Heart right ventricle (tissue), 16 donors: ENCODE measurements around the gene TMC8. TPM values are rescaled to one million over a fixed set of nuclear protein-coding genes. Genes with fewer than 3 reads are reported as not detected.

ENCODE experiments used
- ATAC-seq, 8 donors: fragments of 200-7000 bp; cut with Tn5 transposase; one replicate each; pipeline ENCODE4 v1.9.1; 2020; ENCODE audit warnings: mild to moderate bottlenecking in 8 of 8, moderate library complexity in 8 of 8, moderate number of reproducible peaks in 1 of 8
- DNase-seq, 2 donors: peaks; one replicate each; pipeline ENCODE4 v3.0.0-alpha.2; 2020
- H3K27ac ChIP-seq, 10 donors: fragments of 200-600 bp; sonication (generic) in 2 of 10; one replicate each; pipeline versions ENCODE4 v1.5.0 to v1.8.0; 2020 to 2022; ENCODE audit warnings: mild to moderate bottlenecking in 3 of 10
- H3K27me3 ChIP-seq, 7 donors: fragments of 200-600 bp; one replicate each; pipeline ENCODE4 v1.8.0; 2021 to 2022; ENCODE audit warnings: mild to moderate bottlenecking in 2 of 7
- H3K36me3 ChIP-seq, 9 donors: fragments of 200-600 bp; sonication (generic) in 1 of 9; one replicate each; pipeline versions ENCODE4 v1.5.0 to v1.8.0; 2020 to 2022; ENCODE audit warnings: mild to moderate bottlenecking in 2 of 9
- H3K4me1 ChIP-seq, 9 donors: fragments of 200-600 bp; sonication (generic) in 1 of 9; one replicate each; pipeline versions ENCODE4 v1.5.0 to v1.8.0; 2020 to 2022; ENCODE audit warnings: mild to moderate bottlenecking in 4 of 9
- H3K4me3 ChIP-seq, 10 donors: fragments of 200-600 bp; sonication (generic) in 2 of 10; one replicate each; pipeline versions ENCODE4 v1.5.0 to v1.8.0; 2020 to 2022; ENCODE audit warnings: mild to moderate bottlenecking in 7 of 10, moderate library complexity in 2 of 10
- H3K9me3 ChIP-seq, 11 donors: fragments of 200-600 bp in 10 of 11; sonication (generic) in 2 of 11; one replicate each; pipeline versions ENCODE4 v1.5.0 to v1.8.0; 2013 to 2022; ENCODE audit warnings: mild to moderate bottlenecking in 2 of 11, control low read depth in 1 of 11, moderate library complexity in 1 of 11
- WGBS, 2 donors: extraction: QIAGEN DNeasy Blood & Tissue Kit; methylation state at CpG; one replicate each; pipeline ENCODE4 v1.1.7; 2013; ENCODE audit warnings: inconsistent platforms in 1 of 2; 5-methylcytosine and 5-hydroxymethylcytosine counted together
- intact Hi-C, 10 donors: fragments of 100-400 bp; cut with DNase I; formaldehyde crosslinking; loops; one replicate each; pipeline versions ENCODE4 v1.11.1 to v1.14.2; 2022
- polyA plus RNA-seq, 2 donors: library from polyadenylated mRNA; stranded (reverse); fragments of 200-250 nt; gene quantifications; one replicate each; pipeline ENCODE4 v1.2.3, GENCODE V29; 2013
- total RNA-seq, 10 donors: library from RNA; stranded (reverse); fragmentation: NEBNext Ultra II Directional in 3 of 10; extraction: Animal tissue kit (Norgen Biotek cat#: 25700) in 3 of 10; gene quantifications; one replicate each; pipeline versions ENCODE4 v1.2.1 to v1.2.4, GENCODE V29; 2021 to 2023
- TF ChIP-seq, protein P1 (sequence below), 9 donors: fragments of 200-600 bp; sonication (generic) in 2 of 9; IDR thresholded peaks; one replicate each; pipeline versions ENCODE4 v1.5.0 to v1.8.0; 2021 to 2022; ENCODE audit warnings: antibody characterized with exemption in 9 of 9, mild to moderate bottlenecking in 5 of 9, moderate library complexity in 1 of 9
- donor health status: Arrhythmogenic right ventricular cardiomyopathy.
- donor health status: ischemic (EF 13 %, LVEDD 7.1; RV severe dilation, severe dysfunction).
- donor health status: healthy with polysubstance abuse.
- donor health status: DM: no; HTN: yes; CAD: no.
- donor health status: DM: no; HTN: no; CAD: no.
- donor health status: ischemic (EF 25% LVEDD 6.9; RV normal size, moderate dysfunction).
- donor health status: ischemic (EF 25% LVEDD 5.7; RV mildly dilated, moderate dysfunction).
- donor health status: healthy.
- donor health status: DM: yes; HTN: yes; CAD: no.
- donor health status: Ischemic cardiomyopathy.
- donor health status: ischemic (EF 35%, LVEDD 5.7; RV mildly dilated, moderate dysfunction).
- donor health status: nonischemic (EF 11% LVEDD 7.7; RV severe dilation, severe dysfunction).
- donor health status: DM: yes; HTN: yes; CAD: no.
- donor health status: PGD.
- donor health status: ischemic (EF 29% LVEDD 5.4; RV normal size, mild dysfunction).
- donor health status: nonischemic (EF 23%, LVEDD 6.1; RV moderate dilation, normal function).

TMC8 gene
- total and polyA plus RNA-seq, 12 donors = 0.85 to 11.2 (median 2.1) TPM

DNA sequence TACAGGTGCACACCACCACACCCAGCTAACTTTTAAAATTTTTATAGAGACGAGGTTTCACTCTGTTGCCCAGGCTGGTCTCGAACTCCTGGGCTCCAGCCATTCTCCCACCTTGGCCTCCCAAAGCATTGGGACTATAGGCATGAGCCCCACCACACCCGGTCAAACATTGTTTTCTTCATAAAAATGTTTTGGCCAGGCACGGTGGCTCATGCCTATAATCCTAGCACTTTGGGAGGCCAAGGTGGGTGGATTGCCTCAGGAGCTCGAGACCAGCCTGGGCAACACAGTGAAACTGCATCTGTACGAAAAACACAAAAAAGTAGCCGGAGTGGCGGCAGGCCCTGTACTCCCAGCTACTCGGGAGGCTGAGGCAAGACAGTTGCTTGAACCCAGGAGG, 14.2 kb upstream of the TMC8 start:
- intact Hi-C loops = loop anchor here in 1 of 10 donors (10.0 kb wide), 1 partner anchor 128 kb away; no protein-coding TSS in a partner anchor
- TF ChIP-seq, protein P1, sequence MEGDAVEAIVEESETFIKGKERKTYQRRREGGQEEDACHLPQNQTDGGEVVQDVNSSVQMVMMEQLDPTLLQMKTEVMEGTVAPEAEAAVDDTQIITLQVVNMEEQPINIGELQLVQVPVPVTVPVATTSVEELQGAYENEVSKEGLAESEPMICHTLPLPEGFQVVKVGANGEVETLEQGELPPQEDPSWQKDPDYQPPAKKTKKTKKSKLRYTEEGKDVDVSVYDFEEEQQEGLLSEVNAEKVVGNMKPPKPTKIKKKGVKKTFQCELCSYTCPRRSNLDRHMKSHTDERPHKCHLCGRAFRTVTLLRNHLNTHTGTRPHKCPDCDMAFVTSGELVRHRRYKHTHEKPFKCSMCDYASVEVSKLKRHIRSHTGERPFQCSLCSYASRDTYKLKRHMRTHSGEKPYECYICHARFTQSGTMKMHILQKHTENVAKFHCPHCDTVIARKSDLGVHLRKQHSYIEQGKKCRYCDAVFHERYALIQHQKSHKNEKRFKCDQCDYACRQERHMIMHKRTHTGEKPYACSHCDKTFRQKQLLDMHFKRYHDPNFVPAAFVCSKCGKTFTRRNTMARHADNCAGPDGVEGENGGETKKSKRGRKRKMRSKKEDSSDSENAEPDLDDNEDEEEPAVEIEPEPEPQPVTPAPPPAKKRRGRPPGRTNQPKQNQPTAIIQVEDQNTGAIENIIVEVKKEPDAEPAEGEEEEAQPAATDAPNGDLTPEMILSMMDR (IDR thresholded peaks at IDR 0.05) = no peak
- Histone ChIP-seq H3K36me3 (peaks cover 0 to 95% (median 9%) of the 10 kb centered on the region in 9 donors), H3K27me3 (no peaks in the 10 kb centered on the region), H3K27ac (no peak overlapping the region), H3K9me3 (no peaks in the 10 kb centered on the region), H3K4me1 (peaks cover 17 to 48% (median 30%) of the 10 kb centered on the region in 9 donors), H3K4me3 (no peak overlapping the region)
- DNase-seq (no peak), ATAC-seq (no peak)
- WGBS, 2 donors = 96 to 97% methylated on average over 9 of the region's 9 CpGs

DNA sequence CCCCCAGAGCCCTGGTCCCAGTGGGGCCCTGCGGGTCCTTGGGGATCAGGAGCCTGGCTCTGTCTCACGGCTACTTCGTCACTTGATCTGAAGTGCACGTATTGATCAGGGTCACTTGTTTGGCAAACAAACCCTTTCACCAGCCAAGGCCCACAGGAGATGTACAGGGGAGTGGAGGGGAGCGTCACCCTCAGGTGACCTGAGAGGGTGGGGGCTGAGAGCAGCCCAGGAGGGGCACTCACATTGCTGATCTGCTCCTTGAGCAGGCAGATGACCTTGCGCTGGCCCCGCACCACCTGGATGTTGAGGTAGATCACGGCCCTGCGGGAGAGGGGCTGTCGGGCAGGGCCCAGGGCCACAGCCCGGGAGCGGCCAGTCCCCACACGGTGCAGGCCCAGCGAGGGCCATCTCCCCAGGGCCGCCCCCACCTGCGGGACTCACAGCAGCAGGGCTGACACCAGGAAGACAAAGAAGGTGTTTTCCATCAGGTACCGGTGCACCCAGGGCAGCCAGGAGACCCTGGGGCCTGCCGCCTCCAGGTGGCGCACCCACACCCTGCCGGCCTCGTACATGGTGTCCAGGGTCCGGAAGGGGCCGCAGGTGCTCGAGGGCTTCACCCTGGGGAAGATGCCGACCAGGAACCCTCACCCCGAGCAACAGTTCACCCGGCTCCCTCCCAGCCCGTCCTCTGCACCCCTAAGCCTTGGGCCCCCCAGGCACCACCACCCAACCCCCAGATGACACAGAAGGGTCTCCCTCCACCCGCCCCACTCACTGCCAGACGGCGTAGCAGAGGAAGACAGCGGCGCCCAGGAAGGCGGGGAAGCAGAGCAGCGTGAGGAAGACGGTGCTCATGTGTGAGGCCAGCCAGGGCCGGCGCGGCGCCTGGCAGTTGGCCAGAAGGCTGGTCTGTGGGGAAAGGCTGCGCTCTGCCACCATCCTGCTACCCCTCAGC, 13.3 kb upstream of the TMC8 start:
- H3K9me3 ChIP-seq = no peaks in the 10 kb centered on the region
- no peak overlapping the region for H3K4me3 ChIP-seq
- 68 to 71% methylated on average over 41 of the region's 41 CpGs for WGBS, 2 donors
- no peak overlapping the region for H3K27ac ChIP-seq
- peaks cover 0 to 95% (median 15%) of the 10 kb centered on the region in 9 donors for H3K36me3 ChIP-seq
- intact Hi-C loops = loop anchor here in 1 of 10 donors (10.0 kb wide), 1 partner anchor 127 kb away; no protein-coding TSS in a partner anchor
- DNase-seq (no peak), ATAC-seq (peak in 4 of 8 donors; percentile 9 to 23 (median 14))
- no peaks in the 10 kb centered on the region for H3K27me3 ChIP-seq
- TF ChIP-seq, protein P1 (IDR thresholded peaks at IDR 0.05) = peak in 8 of 9 donors; percentile 18 to 41 (median 33)
- peaks cover 16 to 51% (median 26%) of the 10 kb centered on the region in 9 donors for H3K4me1 ChIP-seq

DNA sequence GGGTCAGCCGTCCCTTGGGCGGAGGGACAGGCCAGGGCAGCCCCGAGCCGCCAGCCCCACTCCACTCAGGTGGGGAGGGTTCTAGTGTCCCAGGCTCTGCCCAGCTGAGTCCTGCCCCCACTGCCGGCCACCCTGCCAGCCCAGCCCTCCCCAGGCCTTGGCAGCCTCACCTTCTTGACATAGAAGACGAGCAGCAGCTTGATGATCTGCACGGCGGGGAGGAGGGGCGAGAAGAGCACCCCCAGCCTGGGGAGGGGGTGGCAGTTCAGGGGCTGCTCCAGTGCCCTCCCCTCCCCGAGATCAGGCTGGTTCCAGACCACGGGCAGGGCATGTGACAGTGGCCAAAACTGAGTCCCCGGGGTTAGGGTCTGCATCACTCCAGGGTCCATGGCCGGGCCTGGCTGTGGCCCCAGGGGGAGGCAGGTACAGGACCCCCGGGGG, 11.8 kb upstream of the TMC8 start:
- no peaks in the 10 kb centered on the region for H3K9me3 ChIP-seq
- peaks cover 5 to 46% (median 14%) of the 10 kb centered on the region in 9 donors for H3K4me1 ChIP-seq
- no peak overlapping the region for H3K27ac ChIP-seq
- intact Hi-C loops = loop anchor here in 1 of 10 donors (10.0 kb wide), 1 partner anchor 126 kb away; no protein-coding TSS in a partner anchor
- TF ChIP-seq, protein P1 (IDR thresholded peaks at IDR 0.05) = no peak
- WGBS, 2 donors = 84 to 88% methylated on average over 14 of the region's 14 CpGs
- ATAC-seq = no peak
- peaks cover 0 to 95% (median 25%) of the 10 kb centered on the region in 9 donors for H3K36me3 ChIP-seq
- no peaks in the 10 kb centered on the region for H3K27me3 ChIP-seq
- DNase-seq = no peak
- H3K4me3 ChIP-seq = no peak overlapping the region

DNA sequence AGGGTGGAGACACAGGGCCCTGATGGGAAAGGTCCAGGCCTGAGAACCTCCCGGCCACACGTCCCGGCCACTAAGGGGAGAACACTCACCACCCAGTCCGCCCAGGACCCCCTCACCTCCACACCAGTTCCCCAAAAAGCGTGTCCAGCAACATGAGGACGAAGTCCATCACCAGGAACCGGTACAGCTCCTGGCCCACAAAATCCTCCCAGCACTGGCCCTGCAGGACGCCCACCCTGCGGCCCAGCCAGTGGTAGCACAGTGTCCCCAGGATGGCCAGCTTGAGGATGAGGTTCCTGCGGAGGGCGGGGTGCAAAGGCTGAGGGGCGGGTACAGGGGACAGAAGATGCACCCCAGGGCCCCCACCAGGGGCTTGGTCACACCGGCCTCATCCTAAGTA, 10.0 kb upstream of the TMC8 start:
- WGBS, 2 donors = 97 to 98% methylated on average over 13 of the region's 13 CpGs
- peak overlapping the region in 1 of 10 donors; percentile 72 for H3K27ac ChIP-seq
- no peaks in the 10 kb centered on the region for H3K9me3 ChIP-seq
- ATAC-seq (no peak), DNase-seq (no peak)
- intact Hi-C loops = no loop called here
- H3K36me3 ChIP-seq = peaks cover 0 to 97% (median 38%) of the 10 kb centered on the region in 9 donors
- TF ChIP-seq, protein P1 (IDR thresholded peaks at IDR 0.05) = no peak
- H3K27me3 ChIP-seq = no peaks in the 10 kb centered on the region
- H3K4me1 ChIP-seq = peaks cover 14 to 51% (median 19%) of the 10 kb centered on the region in 9 donors
- H3K4me3 ChIP-seq = no peak overlapping the region
